Suppressor macrophage (primary cell): ENCODE results near the gene FAF2.
A peak's percentile ranks its signal among the peaks of the same experiment; 100 is the strongest.

Experiments used
- DNase-seq, 4 experiments: peaks; one replicate each; pipeline ENCODE4 v3.0.0-alpha.2; 2020 to 2022

The FAF2 gene

GRCh38 chr5:176533390-176533789, 85.2 kb downstream of the FAF2 start:
- DNase-seq = peak; percentile 33 to 78 (median 64)

GRCh38 chr5:176533894-176534611, 85.9 kb downstream of the FAF2 start:
- DNase-seq = peak in 2 of 4 experiments; percentile 38 to 40

GRCh38 chr5:176534640-176535039, 86.5 kb downstream of the FAF2 start:
- no peak for DNase-seq

GRCh38 chr5:176535101-176535663, 87.0 kb downstream of the FAF2 start:
- DNase-seq = peak; percentile 83 to 92 (median 88)

GRCh38 chr5:176535664-176536131, 87.5 kb downstream of the FAF2 start:
- DNase-seq = peak in 1 of 4 experiments; percentile 40

GRCh38 chr5:176536132-176536901, 88.1 kb downstream of the FAF2 start:
- peak; percentile 82 to 93 (median 90) for DNase-seq

- DNase-seq = peak; percentile 96 to 98 (median 98)
Measured at GRCh38 chr5:176536902-176537553, 88.8 kb downstream of the FAF2 start, which contains the start of gene RNF44. Gene RNF44 (minus strand): TSS chr5:176537402. CDS start chr5:176532472, 4,930 bp downstream.

- DNase-seq = peak; percentile 99 to 100 (median 100)
Measured at GRCh38 chr5:176537554-176538229, 89.5 kb downstream of the FAF2 start.

GRCh38 chr5:176538230-176538988, 90.2 kb downstream of the FAF2 start:
- DNase-seq = no peak

GRCh38 chr5:176538989-176539384, 90.8 kb downstream of the FAF2 start:
- no peak for DNase-seq

GRCh38 chr5:176540476-176540899, 92.3 kb downstream of the FAF2 start:
- no peak for DNase-seq

GRCh38 chr5:176540956-176541337, 92.8 kb downstream of the FAF2 start:
- DNase-seq = no peak

GRCh38 chr5:176541338-176542134, 93.4 kb downstream of the FAF2 start:
- peak; percentile 35 to 81 (median 70) for DNase-seq

- peak in 1 of 4 experiments; percentile 36 for DNase-seq
Measured at GRCh38 chr5:176542135-176542595, 94.0 kb downstream of the FAF2 start.

- DNase-seq = peak in 3 of 4 experiments; percentile 22 to 70 (median 50)
Measured at GRCh38 chr5:176542596-176543427, 94.6 kb downstream of the FAF2 start.

GRCh38 chr5:176543428-176544182, 95.4 kb downstream of the FAF2 start:
- peak; percentile 76 to 92 (median 86) for DNase-seq

- DNase-seq = no peak
Measured at GRCh38 chr5:176545388-176545736, 97.2 kb downstream of the FAF2 start.

- no peak for DNase-seq
Measured at GRCh38 chr5:176545737-176546509, 97.7 kb downstream of the FAF2 start.
